KOPT-K1 (cell line): ENCODE results near the gene SIL1.

Experiments
- H3K27ac ChIP-seq: fragments of 200-600 bp; sonication (generic); 2 replicates; pipeline ENCODE4 v1.5.1; 2016; ENCODE audit warnings: antibody characterized with exemption, mild to moderate bottlenecking, low read depth, low read length; ENCODE audit not compliant: poor library complexity, severe bottlenecking
- H3K36me3 ChIP-seq: fragments of 200-600 bp; sonication (generic); 2 replicates; pipeline ENCODE4 v1.5.1; 2017; ENCODE audit warnings: antibody characterized with exemption, mild to moderate bottlenecking, low read length, moderate library complexity; ENCODE audit not compliant: insufficient read depth
- H3K9me3 ChIP-seq: fragments of 200-600 bp; sonication (generic); 2 replicates; pipeline ENCODE4 v1.5.1; 2017; ENCODE audit warnings: antibody characterized with exemption, low read length, mild to moderate bottlenecking; ENCODE audit not compliant: insufficient read depth, poor library complexity, severe bottlenecking

Gene SIL1

GRCh38 chr5:138900281-138900965 lies 297.7 kb downstream of the SIL1 start:
- no peaks in the 10 kb centered on the region for H3K9me3 ChIP-seq
- H3K36me3 ChIP-seq: no peaks in the 10 kb centered on the region; the same call in 1 of the 2 replicates
- H3K27ac ChIP-seq: no peak overlapping the region

GRCh38 chr5:138898742-138899141 lies 299.4 kb downstream of the SIL1 start:
- Histone ChIP-seq H3K27ac (no peak overlapping the region), H3K36me3 (no peaks in the 10 kb centered on the region), H3K9me3 (no peaks in the 10 kb centered on the region)

GRCh38 chr5:138898299-138898698 lies 299.9 kb downstream of the SIL1 start:
- Histone ChIP-seq H3K27ac (no peak overlapping the region), H3K36me3 (no peaks in the 10 kb centered on the region), H3K9me3 (no peaks in the 10 kb centered on the region)
